ENCODE data around the gene PRR29.

DNA sequence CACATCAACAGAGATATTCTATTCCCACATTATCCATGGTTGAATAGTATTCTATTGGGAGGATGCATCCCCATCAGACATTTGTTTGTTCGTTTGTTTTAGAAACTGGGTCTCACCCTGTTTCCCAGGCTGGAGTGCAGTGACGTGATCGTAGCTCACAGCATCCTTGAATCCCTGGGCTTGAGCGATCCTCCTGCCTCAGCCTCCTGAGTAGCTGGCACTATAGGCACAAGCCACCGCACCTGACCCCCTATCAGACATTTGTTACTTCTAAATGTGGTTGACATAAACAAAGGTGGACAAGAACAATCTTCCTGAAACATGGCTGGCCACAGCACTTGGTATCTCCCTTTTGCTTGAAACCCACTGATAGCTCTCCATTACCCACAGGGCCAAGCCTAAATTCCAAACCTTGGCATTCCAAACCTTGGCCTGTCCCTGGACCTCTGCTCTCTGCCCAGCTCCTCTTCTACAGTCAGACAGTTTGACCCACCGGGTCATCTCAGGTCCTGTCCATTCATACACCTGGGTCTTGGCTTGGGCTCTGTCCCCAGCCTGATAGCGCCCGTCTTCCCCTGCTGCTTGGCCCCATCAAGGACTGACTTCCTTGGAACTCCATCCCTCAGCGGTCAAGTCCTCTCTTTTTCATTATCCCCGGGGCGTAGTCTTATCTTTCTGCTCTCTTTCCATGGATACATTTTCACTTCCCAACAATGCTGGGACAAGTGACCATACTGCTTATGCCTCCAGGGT, 1.5 kb upstream of the PRR29 start:
- TF ChIP-seq JUN (CRISPR knock-in tag; IDR thresholded peaks at IDR 0.05) = no peak
- TF ChIP-seq, protein P1, sequence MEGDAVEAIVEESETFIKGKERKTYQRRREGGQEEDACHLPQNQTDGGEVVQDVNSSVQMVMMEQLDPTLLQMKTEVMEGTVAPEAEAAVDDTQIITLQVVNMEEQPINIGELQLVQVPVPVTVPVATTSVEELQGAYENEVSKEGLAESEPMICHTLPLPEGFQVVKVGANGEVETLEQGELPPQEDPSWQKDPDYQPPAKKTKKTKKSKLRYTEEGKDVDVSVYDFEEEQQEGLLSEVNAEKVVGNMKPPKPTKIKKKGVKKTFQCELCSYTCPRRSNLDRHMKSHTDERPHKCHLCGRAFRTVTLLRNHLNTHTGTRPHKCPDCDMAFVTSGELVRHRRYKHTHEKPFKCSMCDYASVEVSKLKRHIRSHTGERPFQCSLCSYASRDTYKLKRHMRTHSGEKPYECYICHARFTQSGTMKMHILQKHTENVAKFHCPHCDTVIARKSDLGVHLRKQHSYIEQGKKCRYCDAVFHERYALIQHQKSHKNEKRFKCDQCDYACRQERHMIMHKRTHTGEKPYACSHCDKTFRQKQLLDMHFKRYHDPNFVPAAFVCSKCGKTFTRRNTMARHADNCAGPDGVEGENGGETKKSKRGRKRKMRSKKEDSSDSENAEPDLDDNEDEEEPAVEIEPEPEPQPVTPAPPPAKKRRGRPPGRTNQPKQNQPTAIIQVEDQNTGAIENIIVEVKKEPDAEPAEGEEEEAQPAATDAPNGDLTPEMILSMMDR (IDR thresholded peaks at IDR 0.05) = no peak
- no peak for TF ChIP-seq NFYB (CRISPR knock-in tag; conservative IDR thresholded peaks at IDR 0.05; ENCODE audit: low read depth)
- TF ChIP-seq ELF4 (CRISPR knock-in tag; IDR thresholded peaks at IDR 0.05; ENCODE audit: low read depth) = no peak
- no peak for TF ChIP-seq HMGXB4 (CRISPR knock-in tag; IDR thresholded peaks at IDR 0.05)
- no peak for TF ChIP-seq ATF1 (CRISPR knock-in tag; IDR thresholded peaks at IDR 0.05)
- no peak for TF ChIP-seq STAT6 (CRISPR knock-in tag; conservative IDR thresholded peaks at IDR 0.05; ENCODE audit: low read depth)
- TF ChIP-seq SOX15 (CRISPR knock-in tag; IDR thresholded peaks at IDR 0.05) = no peak
- no peak for TF ChIP-seq ETV6 (CRISPR knock-in tag; IDR thresholded peaks at IDR 0.05)
- no peak for TF ChIP-seq IRF2 (CRISPR knock-in tag; IDR thresholded peaks at IDR 0.05; ENCODE audit: borderline replicate concordance, low read depth)
- TF ChIP-seq, protein P2, sequence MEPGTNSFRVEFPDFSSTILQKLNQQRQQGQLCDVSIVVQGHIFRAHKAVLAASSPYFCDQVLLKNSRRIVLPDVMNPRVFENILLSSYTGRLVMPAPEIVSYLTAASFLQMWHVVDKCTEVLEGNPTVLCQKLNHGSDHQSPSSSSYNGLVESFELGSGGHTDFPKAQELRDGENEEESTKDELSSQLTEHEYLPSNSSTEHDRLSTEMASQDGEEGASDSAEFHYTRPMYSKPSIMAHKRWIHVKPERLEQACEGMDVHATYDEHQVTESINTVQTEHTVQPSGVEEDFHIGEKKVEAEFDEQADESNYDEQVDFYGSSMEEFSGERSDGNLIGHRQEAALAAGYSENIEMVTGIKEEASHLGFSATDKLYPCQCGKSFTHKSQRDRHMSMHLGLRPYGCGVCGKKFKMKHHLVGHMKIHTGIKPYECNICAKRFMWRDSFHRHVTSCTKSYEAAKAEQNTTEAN (CRISPR knock-in tag; IDR thresholded peaks at IDR 0.05) = no peak

Measured in WTC11 (cell line).